ENCODE results near the gene PALM.

- TF ChIP-seq ELK1 (IDR thresholded peaks at IDR 0.05; ENCODE audit: low read depth, low read length): no peak
- TF ChIP-seq MAFK (IDR thresholded peaks at IDR 0.05; ENCODE audit: partially characterized antibody): no peak
- no peak for TF ChIP-seq EP300 (IDR thresholded peaks at IDR 0.05)
- no peak for TF ChIP-seq POLR2A (IDR thresholded peaks at IDR 0.05; ENCODE audit: low read length)
- no peak for TF ChIP-seq CTCF (IDR thresholded peaks at IDR 0.05)
Measured at GRCh38 chr19:723714-724113, 15.0 kb downstream of the PALM start.

Measured in A549 (cell line).